GM18517 (cell line): ENCODE measurements around the gene STAT3.
"Not testable (repeated sequence)": the region's sequence is repeated elsewhere in the genome, so short reads cannot be mapped to it uniquely, and the experiment has no call there.

Experiments
- ATAC-seq: cut with Tn5 transposase; IDR thresholded peaks from one replicate; pipeline ENCODE4 v1.9.1; 2021; ENCODE audit warnings: mild to moderate bottlenecking, moderate library complexity; ENCODE audit not compliant: unreplicated experiment

STAT3 gene

GRCh38 chr17:42264366-42264765 lies 123.9 kb downstream of the STAT3 start:
- ATAC-seq: not testable (repeated sequence)
